Suppressor macrophage (primary cell): ENCODE data around the gene AKR1C2.
"Not testable (repeated sequence)": the region's sequence is repeated elsewhere in the genome, so short reads cannot be mapped to it uniquely, and the experiment has no call there.

Experiments
- DNase-seq, 4 experiments: peaks; one replicate each; pipeline ENCODE4 v3.0.0-alpha.2; 2020 to 2022

AKR1C2 gene

DNA sequence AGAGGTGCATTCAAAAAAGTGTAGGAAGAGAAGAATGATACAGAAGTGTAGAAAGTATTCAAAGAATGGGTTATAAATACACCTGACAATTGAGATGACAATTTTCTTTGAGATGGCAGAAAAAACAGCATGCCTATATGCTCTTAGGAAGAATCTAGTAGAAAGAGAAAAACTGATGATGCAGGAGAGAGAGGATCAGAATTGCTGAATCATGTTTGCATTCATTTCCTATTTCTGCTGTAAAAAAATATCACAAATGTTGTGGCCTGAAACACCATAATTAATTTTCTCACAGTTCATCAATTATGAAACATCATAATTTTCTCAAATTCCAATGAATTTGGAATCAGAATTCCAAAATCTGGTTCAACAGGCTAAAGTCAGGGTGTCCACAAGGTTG lies 50.3 kb downstream of the AKR1C2 start:
- DNase-seq: peak in 1 of 4 experiments; percentile 8

DNA sequence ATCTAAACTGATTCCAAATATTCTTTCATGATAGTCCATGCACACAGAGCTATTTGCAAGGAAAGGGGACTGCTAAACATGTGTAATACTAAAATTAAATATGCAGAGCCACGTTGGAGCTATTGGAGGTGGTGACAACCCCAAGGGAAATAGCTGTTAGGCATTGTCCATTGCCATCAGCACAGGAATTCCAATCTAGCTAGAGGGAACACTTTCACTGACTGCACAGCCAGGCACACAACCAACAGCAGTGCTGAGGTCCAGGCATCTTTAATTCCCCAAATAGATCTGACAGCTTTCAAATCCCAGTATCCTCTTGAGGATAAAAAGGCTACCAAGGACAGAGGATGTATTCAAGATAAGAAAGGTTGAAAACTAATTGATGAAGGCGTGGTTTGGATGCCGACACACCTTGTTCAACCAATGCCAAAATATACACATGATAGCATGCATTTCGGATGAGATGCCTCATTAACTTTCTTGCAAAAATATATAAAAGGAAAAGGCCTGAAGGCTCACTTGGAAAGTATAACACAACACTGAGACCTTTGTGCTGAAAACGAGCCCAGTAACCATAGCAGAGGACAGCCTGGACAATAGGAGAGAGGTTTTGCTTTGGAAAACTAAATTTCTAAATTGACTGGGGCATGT lies 52.0 kb downstream of the AKR1C2 start:
- DNase-seq: not testable (repeated sequence)

DNA sequence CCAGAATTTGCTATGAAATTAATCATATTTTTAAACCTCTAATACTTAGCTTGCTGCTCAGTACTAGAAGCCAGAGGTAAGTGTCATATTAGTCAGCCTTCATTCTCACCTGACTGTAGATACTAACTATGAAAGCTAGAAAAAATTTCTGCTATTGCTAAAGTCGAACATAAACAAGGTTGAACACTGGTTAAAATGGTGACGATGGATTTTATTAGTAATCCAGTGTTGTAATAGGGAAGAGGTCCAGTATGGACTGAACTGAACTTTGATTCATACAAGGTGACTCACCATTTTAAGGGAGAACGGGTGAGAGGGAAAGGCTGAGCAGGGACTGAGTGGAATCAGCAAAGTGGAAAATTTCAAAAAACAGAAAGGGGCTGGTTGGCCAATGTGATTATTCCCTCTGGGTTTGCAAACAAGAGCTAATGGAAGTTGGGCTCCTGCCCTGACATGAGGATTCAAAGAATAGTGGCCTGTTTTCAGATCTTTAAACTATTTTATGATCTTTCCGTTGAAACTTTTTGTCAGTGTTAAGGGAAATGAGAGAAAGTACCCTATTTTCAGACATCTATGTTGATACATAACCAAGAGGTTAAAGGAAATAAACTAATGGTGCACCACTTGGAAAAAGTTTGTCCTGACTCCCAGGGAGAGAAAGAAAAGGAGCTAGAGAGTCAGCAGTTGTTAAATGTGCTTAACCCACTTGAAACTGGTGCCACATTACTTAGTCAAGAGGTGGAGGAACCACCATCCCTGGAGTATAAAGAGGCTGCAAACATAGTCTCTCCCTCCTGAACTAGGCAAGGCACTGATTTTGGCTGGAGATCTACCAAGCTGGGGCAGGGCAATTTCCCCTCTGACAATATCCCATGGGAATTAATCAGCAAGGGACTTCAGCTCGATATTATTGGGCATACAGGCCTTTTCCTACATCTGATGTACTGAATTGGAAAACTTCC lies 55.7 kb downstream of the AKR1C2 start:
- DNase-seq: peak in 3 of 4 experiments; percentile 7 to 58 (median 48)

DNA sequence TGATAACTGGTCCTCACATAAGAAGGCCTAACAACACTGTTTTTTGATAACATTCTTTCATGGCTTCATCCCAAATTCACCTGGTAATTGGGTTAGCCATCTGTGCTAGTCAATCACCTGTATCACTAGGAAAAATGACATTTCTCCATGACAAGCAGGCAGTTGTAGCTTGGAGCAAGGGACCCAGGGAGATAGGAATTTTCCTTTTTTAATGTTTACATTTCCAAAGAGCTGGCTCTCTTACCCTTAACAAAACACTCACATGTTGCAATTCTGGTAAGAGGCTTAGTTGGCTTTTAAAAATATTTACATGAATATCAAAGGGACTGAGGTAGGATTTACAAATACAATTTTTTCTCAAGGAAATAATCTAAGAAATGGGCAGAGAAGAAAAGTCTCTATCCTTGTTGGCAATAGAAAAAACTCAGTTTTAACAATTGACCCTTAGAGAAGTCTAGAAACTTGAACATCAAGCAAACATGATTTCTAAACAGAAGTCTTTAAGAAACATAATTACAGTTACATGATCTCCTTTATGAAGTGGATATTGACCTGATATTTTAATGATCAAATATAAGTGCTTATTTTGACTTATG lies 56.5 kb downstream of the AKR1C2 start:
- no peak for DNase-seq

DNA sequence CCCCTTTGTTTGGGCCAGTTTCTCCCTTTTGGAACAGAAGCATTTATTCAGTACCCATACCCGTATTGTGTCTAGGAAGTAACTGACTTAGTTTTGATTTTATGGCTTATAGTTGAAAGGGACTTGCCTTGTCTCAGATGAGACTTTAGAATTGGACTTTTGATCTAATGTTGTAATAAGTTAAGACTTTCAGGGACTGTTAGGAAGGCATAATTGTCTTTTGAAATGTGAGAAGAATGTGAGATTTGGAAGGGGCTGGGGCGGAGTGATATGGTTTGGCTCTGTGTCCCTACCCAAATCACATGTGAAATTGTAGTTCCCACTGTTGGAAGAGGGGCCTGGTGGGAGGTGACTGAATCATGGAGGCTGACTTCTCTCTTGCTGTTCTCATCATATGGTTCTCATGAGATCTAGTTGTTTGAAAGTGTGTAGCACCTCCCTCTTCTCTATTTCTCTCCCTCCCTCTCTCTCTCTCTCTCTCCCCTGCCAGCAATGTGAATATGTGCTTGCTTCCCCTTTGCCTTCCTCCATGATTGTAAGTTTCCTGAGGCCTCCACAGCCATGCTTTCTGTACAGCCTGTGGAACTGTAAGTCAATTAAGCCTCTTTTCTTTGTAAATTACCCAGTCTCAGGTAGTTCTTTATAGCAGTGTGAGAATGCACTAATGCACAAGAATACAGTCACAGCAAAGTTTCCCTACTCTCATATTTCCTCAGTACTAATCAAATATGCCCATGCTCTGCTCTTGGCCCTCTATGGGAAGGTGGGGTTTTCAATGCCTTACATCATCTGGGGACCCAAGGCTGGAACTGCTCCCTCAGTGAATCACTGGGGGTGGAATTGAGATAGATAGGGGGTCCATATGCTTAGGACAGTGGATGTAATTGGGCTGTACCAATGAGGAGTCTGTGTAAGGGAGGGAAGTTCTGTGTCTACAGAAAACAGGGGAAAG lies 57.6 kb downstream of the AKR1C2 start:
- DNase-seq: no peak

DNA sequence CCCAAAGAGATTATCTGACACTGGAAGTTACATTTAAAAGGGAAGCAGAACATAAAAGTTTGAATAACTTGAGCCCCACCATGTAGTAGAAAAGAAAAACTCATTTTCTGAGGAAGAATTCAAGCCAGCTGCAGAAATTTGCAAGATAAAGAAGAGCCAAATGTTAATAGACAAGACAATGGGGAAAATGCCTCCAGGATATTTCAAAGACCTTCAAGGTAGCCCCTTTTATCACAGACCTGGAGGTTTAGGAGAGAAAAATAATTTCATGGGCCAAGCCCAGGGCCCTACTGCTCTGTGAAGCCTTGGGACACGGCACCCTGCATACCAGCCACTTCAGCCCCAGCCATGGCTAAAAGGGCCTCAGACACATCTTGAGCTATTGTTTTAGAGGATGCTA lies 58.8 kb downstream of the AKR1C2 start:
- DNase-seq: no peak

DNA sequence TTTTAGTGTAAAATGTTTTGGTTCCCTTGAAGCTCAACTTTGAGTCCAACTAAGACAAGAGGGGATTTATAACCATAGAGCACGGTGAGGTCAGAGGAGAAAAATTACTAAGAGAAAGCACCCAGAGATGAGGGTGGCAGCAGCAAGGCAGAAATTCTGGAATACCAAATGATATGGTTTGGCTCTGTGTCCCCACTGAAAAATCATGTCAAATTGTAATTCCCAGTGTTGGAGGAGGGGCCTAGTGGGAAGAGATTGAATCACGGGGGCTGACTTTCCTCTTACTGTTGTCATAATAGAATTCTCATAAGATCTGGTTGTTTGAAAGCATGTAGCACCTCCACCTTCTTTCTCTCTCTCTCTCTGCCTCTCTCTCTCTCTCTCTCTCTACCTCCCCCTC lies 59.8 kb downstream of the AKR1C2 start:
- no peak for DNase-seq

DNA sequence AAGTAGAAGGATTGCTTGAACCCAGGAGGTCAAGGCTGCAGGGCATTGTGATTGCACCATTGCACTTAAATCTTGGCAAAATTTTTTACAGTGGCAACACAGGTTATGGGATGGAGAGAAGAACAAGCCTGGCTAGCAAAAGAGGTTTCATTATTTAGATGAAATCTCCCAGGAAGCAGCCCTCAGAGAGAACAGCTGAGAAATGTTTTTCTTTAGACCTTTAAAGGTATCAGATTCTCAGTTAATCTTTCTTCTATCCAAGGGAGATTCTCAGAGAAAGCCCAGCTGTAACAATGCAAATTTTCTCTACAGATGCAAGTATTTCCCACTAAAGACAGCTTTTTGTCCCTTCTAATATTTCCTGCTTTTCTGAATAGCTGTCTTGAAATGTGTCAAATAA lies 60.2 kb downstream of the AKR1C2 start:
- not testable (repeated sequence) for DNase-seq

DNA sequence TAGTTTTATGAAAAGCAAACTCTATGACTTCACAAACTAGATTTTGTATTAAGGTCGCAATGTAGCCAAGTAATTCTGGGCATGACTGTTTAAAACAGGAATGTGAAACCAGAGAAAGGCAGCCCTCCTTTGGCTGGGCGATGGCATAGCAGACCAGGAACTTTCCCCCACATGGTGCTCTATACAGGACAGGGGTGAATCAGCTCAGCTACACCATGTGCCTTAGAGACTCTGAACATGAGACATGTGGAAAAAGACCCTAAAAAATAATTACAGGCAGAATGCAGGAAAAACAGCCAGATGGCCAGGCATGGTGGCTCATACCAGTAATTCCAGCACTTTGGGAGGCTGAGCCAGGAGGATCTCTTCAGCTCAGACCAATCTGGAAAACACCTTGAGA lies 60.7 kb downstream of the AKR1C2 start:
- DNase-seq: not testable (repeated sequence)

DNA sequence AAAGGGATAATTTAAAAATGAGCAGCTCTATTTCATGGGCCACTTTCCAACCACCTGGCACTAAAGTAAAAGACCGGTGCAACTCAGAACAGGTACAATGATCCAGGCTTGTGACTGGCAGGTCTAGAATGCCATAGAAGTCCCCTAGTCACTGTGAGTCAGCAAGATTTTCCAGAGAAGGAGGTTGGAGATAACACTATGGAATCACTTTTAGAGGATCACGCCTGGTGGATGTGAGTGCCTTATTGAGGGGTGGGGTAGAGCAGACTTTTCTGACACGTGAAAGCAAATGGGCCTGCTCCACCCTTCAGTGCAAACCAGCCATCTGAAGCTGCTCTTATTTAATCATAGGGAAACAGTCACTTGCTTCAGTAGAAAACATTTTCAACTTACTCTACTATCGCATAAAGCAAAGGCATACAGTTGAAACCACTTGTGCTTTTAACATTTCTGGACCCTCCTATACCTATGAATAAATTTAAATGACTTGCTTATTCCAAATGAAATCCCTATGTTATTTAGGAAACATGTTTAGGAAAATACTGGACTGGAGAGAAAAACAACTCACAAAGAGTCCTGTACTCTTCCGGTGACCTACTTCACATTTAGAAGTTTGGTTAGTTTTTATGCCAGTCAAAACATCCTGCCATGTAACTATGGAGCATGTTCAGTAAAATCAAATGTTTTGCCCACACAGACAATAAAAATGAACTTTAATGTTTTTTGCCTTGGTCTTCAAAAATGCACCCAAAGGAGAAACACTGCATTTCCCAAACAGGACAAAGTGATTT lies 61.9 kb downstream of the AKR1C2 start:
- no peak for DNase-seq

DNA sequence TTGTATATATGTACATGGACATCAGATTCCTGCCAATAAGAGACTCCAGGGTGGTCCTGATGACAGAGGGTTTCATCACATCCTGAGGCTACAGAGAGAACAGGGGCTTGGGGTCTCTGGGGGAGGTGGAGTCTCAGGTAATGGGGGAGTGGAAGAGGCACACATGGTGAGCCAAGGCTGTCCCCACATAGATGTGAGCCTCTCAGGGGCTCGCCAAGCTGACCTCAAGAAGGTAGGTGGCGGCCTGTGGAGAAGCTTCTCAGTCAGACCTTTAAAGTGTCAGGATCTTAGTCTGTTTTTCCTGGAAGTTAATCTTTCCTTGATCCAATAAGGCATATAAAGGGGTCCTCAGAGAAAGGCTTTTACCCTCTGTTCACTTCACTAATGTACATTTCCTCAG lies 62.7 kb downstream of the AKR1C2 start:
- DNase-seq: not testable (repeated sequence)

DNA sequence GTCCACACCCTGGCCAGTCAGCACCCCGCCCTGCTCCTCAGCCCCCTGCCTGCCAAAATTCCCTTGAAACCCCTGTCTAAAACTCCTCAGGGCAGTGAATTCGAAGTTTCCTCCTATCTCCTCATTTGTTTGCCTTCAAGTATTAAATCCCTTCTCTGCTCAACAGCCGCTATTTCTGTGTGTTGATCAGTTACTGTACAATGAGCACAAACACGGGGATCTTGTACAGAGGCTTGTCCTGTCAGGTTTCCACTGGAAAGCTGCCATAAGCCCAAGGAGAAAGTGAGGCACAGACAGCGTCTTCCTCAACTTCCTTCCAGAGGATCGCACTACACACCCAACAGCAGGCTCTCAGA lies 63.6 kb downstream of the AKR1C2 start:
- not testable (repeated sequence) for DNase-seq

DNA sequence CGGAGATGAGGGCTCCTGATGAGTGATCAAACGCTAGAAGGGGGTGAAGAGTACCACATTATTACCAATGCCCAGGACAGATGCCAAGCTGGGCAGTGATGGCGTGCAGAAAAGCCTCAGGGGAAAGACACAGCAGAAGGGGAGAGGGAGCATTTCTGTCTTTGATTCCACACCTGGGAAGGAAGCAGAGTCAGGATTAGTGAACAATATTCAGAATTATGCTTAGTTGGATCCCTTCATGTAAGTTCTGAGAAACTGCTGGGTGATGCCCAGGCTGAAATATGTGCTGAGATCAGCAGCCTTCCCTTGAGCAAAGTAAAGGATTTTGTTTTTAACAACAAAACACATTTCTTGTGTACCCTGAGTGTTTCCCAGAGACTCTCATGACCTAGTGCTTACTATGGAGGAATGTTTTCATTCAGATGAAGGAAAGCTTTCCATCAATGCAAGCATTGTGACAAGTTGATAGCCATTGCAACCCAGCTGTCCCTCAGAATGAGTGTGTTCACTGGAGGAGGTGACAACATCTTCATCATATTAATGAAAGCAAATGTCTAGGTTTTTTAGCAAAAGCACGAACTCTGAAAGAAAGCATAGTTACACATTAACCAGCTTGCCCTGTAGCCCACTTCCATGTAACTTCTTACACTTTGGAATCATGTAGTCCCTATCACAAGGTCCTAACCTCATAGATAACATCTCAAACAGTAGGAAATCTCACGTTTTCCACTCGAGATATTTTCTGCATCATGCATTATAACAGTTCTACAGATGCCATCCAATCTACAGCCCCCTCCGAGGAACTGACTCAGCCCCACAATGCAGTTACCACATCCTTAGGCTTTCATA lies 64.2 kb downstream of the AKR1C2 start:
- no peak for DNase-seq
